Breast epithelium (tissue), 4 donors: ENCODE results near the gene POLN. TPM values are rescaled to one million over a fixed set of nuclear protein-coding genes. Genes with fewer than 3 reads are reported as not detected.

ENCODE experiments used
- DNase-seq, 2 donors: peaks; one replicate each; pipeline ENCODE4 v3.0.0-alpha.2; 2019; ENCODE audit warnings: low spot score in 2 of 2
- H3K27ac ChIP-seq, 2 donors: fragments of 200-600 bp; sonication (generic) in 1 of 2; one replicate each; pipeline ENCODE4 v1.5.1; 2016 to 2019; ENCODE audit warnings: mild to moderate bottlenecking in 1 of 2
- H3K27me3 ChIP-seq, 2 donors: fragments of 200-600 bp; sonication (generic) in 1 of 2; one replicate each; pipeline versions ENCODE4 v1.5.1 to v1.6.0; 2017 to 2019; ENCODE audit warnings: control low read depth in 1 of 2, mild to moderate bottlenecking in 1 of 2
- H3K36me3 ChIP-seq: fragments of 200-600 bp; one replicate; pipeline ENCODE4 v1.5.1; 2019
- H3K4me1 ChIP-seq, 2 donors: fragments of 200-600 bp; sonication (generic); one replicate each; pipeline ENCODE4 v1.5.1; 2016 to 2019; ENCODE audit warnings: control low read depth in 1 of 2
- H3K4me3 ChIP-seq, 3 donors: fragments of 200-600 bp; sonication (generic); 1 replicate in 2 of 3; 2 replicates in 1 of 3; pipeline ENCODE4 v1.5.1; 2016 to 2019; ENCODE audit warnings: mild to moderate bottlenecking in 3 of 3, moderate library complexity in 2 of 3
- H3K9me3 ChIP-seq, 2 donors: fragments of 200-600 bp; sonication (generic) in 1 of 2; one replicate each; pipeline ENCODE4 v1.5.1; 2016 to 2019; ENCODE audit warnings: control low read depth in 1 of 2
- POLR2A ChIP-seq: fragments of 450-650 bp; IDR thresholded peaks from one replicate; pipeline ENCODE4 v1.6.1; 2016; ENCODE audit warnings: antibody characterized with exemption, mild to moderate bottlenecking, moderate library complexity
- POLR2AphosphoS5 ChIP-seq, 3 donors: sonication (generic); formaldehyde crosslinking; IDR thresholded peaks; one replicate each; pipeline ENCODE4 v1.6.1; 2017; ENCODE audit warnings: antibody characterized with exemption in 3 of 3
- intact Hi-C: fragments of 100-400 bp; cut with DNase I; formaldehyde crosslinking; loops from one replicate; pipeline ENCODE4 v1.15.1; 2023; ENCODE audit warnings: low total_unique reads
- total RNA-seq, 3 donors: library from RNA; depleted of rRNA; stranded (reverse); fragments of >200 nt; gene quantifications; one replicate each; pipeline ENCODE4 v1.1.0, GENCODE V29; 2016
- TF ChIP-seq, protein P1 (sequence below), 3 donors: fragments of 450-650 bp; IDR thresholded peaks; one replicate each; pipeline ENCODE4 v1.5.1; 2016 to 2017; ENCODE audit warnings: antibody characterized with exemption in 3 of 3, mild to moderate bottlenecking in 3 of 3, moderate library complexity in 3 of 3

POLN gene
- total RNA-seq, 3 donors from 2014 or later, result 3.3 to 4.7 (median 4.3) TPM

DNA sequence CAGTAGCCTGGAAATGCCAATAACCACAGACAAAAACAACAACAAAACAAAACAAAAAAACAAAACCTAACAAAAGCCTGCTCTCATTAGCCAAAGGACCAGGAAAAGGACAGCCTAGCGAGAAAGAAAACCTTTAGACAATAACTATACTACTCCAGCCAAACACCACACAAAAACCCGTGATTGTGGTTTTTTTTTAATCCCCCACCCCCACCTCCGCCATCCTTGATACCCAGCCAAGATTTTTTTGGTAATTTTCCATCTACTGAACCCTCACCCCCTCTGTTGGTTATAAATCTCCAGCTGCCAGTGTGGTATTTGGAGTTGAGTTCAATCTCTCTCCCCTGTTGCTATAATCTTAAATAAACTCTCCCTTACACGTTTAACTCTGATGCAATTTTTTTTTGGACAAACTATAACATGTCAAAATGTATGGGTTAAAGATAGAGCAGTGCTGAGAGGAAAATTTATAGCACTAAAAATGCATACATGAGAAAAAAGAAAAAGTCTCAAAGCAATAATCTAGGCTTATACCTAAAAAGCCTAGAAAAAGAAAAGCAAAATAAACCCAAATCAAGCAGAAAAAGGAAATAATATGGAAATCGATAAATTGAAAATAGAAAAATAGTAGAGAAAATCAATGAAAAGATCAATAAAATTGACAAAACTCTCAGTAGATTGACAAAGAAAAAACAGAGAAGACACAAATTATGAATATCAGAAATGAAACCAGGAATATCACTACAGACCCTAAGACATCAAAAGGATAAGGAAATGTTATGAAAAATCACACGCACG is 99.1 kb downstream of the POLN start:
- no peaks in the 10 kb centered on the region for H3K9me3 ChIP-seq
- H3K4me1 ChIP-seq, result no peaks in the 10 kb centered on the region
- no peak overlapping the region for H3K4me3 ChIP-seq
- H3K36me3 ChIP-seq, result no peaks in the 10 kb centered on the region
- intact Hi-C loops, result no loop called here
- H3K27ac ChIP-seq, result peak overlapping the region; percentile 62 to 75
- TF ChIP-seq POLR2AphosphoS5 (IDR thresholded peaks at IDR 0.05) (no peak), POLR2A (no peak)
- TF ChIP-seq, protein P1, sequence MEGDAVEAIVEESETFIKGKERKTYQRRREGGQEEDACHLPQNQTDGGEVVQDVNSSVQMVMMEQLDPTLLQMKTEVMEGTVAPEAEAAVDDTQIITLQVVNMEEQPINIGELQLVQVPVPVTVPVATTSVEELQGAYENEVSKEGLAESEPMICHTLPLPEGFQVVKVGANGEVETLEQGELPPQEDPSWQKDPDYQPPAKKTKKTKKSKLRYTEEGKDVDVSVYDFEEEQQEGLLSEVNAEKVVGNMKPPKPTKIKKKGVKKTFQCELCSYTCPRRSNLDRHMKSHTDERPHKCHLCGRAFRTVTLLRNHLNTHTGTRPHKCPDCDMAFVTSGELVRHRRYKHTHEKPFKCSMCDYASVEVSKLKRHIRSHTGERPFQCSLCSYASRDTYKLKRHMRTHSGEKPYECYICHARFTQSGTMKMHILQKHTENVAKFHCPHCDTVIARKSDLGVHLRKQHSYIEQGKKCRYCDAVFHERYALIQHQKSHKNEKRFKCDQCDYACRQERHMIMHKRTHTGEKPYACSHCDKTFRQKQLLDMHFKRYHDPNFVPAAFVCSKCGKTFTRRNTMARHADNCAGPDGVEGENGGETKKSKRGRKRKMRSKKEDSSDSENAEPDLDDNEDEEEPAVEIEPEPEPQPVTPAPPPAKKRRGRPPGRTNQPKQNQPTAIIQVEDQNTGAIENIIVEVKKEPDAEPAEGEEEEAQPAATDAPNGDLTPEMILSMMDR (IDR thresholded peaks at IDR 0.05), result no peak
- DNase-seq, result no peak
- no peaks in the 10 kb centered on the region for H3K27me3 ChIP-seq

DNA sequence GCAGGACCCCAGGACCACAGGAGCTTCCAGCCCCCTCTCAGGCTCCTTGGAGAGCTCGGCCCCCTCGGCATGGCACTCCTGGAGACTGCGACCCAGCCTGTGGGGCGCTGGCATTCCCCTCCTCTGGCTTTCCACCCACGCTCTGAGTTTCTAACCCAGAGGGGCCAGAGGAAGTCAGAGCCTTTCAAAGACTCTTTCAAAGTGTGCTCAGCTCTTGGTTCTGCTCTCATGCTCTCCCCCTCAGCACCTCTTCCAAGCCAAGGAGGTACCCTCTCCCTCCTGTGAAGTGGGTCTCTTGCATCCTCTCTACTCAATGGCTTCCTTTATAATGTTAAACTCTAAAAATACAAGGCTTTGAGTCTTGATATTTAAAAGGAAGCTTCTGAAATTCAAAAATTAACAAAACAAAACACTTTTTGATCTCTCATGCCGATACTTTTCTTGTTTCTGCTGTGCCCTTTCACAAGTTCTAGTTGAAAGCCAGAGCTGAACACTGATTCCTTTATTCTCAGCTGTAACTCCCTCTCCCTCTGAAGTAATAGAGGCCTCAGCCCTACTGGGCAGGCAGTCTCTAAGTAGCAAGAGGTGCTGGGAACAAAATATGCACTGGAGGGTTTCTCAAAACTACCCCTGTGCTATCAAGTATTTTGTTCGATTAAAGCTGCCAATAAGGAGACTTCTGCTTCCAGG is 100.0 kb downstream of the POLN start:
- no peaks in the 10 kb centered on the region for H3K27me3 ChIP-seq
- TF ChIP-seq POLR2A (no peak), POLR2AphosphoS5 (IDR thresholded peaks at IDR 0.05) (no peak)
- TF ChIP-seq, protein P1 (IDR thresholded peaks at IDR 0.05), result no peak
- no peaks in the 10 kb centered on the region for H3K36me3 ChIP-seq
- no peak overlapping the region for H3K4me3 ChIP-seq
- intact Hi-C loops, result no loop called here
- peak overlapping the region; percentile 62 to 75 for H3K27ac ChIP-seq
- DNase-seq, result no peak
- no peaks in the 10 kb centered on the region for H3K4me1 ChIP-seq
- no peaks in the 10 kb centered on the region for H3K9me3 ChIP-seq

DNA sequence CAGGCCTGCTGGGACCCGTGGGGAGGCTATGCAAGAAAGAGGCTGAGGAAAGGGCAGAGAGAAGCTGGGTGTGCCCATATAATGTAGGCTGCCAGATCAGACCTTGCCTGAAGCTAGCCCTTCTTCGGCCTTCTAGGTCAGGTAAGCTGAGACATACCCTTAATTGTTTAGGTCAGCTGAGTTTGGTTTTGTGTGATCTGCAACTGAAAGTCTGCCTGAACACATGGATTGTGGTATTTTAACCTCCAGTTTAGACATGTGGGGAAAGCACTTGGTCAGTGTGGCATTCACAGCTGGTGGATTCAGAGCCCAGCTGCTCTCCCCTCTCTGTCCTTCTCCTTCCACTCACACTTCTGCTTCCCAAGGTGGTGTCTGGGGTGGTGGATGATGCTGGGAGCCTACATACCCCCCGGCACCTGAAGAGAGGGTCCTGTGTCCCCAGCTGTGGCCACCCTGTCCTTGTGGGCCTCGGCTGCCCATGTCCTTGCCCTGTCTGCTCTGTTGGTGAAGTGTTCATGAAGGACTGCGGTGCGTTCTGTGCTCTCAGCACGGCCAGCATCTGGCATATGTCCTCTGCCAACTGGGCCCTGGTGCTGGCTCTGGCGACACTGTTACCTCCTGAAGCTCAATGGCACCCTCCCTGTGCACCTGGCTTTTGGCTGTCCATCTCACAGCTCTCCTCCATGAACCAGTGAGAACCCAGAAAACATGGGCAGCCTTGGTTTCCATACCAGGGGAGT is 100.7 kb downstream of the POLN start:
- no peaks in the 10 kb centered on the region for H3K4me1 ChIP-seq
- no peak overlapping the region for H3K4me3 ChIP-seq
- intact Hi-C loops, result no loop called here
- H3K27me3 ChIP-seq, result no peaks in the 10 kb centered on the region
- TF ChIP-seq POLR2A (no peak), POLR2AphosphoS5 (IDR thresholded peaks at IDR 0.05) (no peak)
- TF ChIP-seq, protein P1 (IDR thresholded peaks at IDR 0.05), result no peak
- peak overlapping the region; percentile 62 to 75 for H3K27ac ChIP-seq
- DNase-seq, result no peak
- H3K9me3 ChIP-seq, result no peaks in the 10 kb centered on the region
- no peaks in the 10 kb centered on the region for H3K36me3 ChIP-seq

DNA sequence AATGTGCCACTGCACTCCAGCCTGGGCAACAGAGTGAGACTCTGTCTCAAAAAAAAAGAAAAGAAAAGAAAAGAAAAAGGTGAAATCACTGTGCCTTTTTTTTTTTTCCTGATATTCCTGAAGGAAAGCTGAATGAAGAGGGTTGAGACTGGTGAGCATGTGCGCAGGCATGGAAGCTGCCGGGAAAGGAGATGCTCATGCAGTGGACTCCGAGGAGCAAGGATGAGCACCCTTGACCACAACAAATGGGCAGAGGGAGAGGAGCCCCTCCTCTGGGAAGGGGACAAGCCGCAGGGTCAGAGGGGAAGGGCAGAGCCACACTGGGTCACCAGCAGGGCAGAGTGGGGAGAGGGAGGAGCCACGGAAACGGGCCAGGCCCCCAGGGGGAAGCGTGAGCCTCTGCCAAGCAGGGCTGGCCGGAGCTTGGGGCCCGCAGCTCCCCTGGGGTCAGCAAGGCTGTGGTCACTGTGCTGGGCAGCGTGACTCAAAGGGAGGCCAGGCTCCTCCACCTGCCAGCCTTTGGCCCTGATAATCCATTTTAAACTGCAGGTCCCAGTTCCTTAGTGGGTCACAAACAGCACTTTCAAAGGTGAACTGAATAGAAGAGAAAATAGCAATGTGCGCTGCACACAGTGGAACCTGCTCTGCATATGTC is 102.9 kb downstream of the POLN start:
- Histone ChIP-seq H3K27me3 (no peaks in the 10 kb centered on the region), H3K36me3 (no peaks in the 10 kb centered on the region), H3K4me1 (no peaks in the 10 kb centered on the region), H3K4me3 (no peak overlapping the region), H3K9me3 (no peaks in the 10 kb centered on the region), H3K27ac (no peak overlapping the region)
- intact Hi-C loops, result no loop called here
- TF ChIP-seq POLR2AphosphoS5 (IDR thresholded peaks at IDR 0.05) (no peak), POLR2A (no peak)
- TF ChIP-seq, protein P1 (IDR thresholded peaks at IDR 0.05), result no peak
- DNase-seq, result no peak
